Right lobe of liver (tissue), 6 donors: Measurements from ENCODE around the gene SPNS3. TPM values are rescaled to one million over a fixed set of nuclear protein-coding genes. Genes with fewer than 3 reads are reported as not detected.

Experiments used
- ATAC-seq, 4 donors: fragments of 200-7000 bp; cut with Tn5 transposase; one replicate each; pipeline ENCODE4 v1.9.1; 2020; ENCODE audit warnings: mild to moderate bottlenecking in 4 of 4, moderate library complexity in 4 of 4
- DNase-seq, 3 donors: peaks; one replicate each; pipeline ENCODE4 v3.0.0-alpha.2; 2020
- H3K27ac ChIP-seq, 3 donors: fragments of 200-600 bp; one replicate each; pipeline ENCODE4 v1.8.0; 2022
- H3K27me3 ChIP-seq, 2 donors: fragments of 200-600 bp; one replicate each; pipeline ENCODE4 v1.8.0; 2022
- H3K36me3 ChIP-seq, 4 donors: fragments of 200-600 bp; sonication (generic) in 1 of 4; one replicate each; pipeline versions ENCODE4 v1.5.1 to v1.8.0; 2017 to 2022; ENCODE audit warnings: control low read depth in 1 of 4
- H3K4me1 ChIP-seq, 4 donors: fragments of 200-600 bp; sonication (generic) in 1 of 4; one replicate each; pipeline versions ENCODE4 v1.5.1 to v1.8.0; 2017 to 2022; ENCODE audit warnings: control low read depth in 1 of 4
- H3K4me3 ChIP-seq, 3 donors: fragments of 200-600 bp; one replicate each; pipeline ENCODE4 v1.8.0; 2022
- H3K9me3 ChIP-seq, 4 donors: fragments of 200-600 bp; sonication (generic) in 1 of 4; one replicate each; pipeline versions ENCODE4 v1.5.1 to v1.8.0; 2017 to 2022; ENCODE audit warnings: control low read depth in 1 of 4
- POLR2A ChIP-seq: fragments of 450-650 bp; IDR thresholded peaks from one replicate; pipeline ENCODE4 v1.6.1; 2017; ENCODE audit warnings: antibody characterized with exemption, mild to moderate bottlenecking
- WGBS: methylation state at CpG from one replicate; pipeline ENCODE4 v1.1.6; 2018; ENCODE audit warnings: low coverage, low lambda C conversion rate; ENCODE audit not compliant: insufficient coverage; ENCODE audit errors: missing lambda C conversion rate; 5-methylcytosine and 5-hydroxymethylcytosine counted together
- intact Hi-C, 2 donors: fragments of 100-400 bp; cut with DNase I; formaldehyde crosslinking; loops; one replicate each; pipeline versions ENCODE4 v1.11.2 to v1.14.1; 2022
- total RNA-seq, 6 experiments: library from RNA; depleted of rRNA in 2 of 6; stranded (reverse); fragments of >200 nt in 2 of 6; fragmentation: NEBNext Ultra II Directional in 3 of 6; extraction: Animal tissue kit (Norgen Biotek cat#: 25700) in 3 of 6; gene quantifications; one replicate each; pipeline versions ENCODE4 v1.1.0 to v1.2.4, GENCODE V29; 2016 to 2023
- TF ChIP-seq, protein P1 (sequence below), 4 donors: fragments of 200-600 bp in 3 of 4; fragments of 450-650 bp in 1 of 4; IDR thresholded peaks; one replicate each; pipeline versions ENCODE4 v1.5.1 to v1.8.0; 2016 to 2022; ENCODE audit warnings: antibody characterized with exemption in 4 of 4, mild to moderate bottlenecking in 2 of 4
- donor health status: DM: no; HTN: yes; CAD: no.
- donor health status: DM: no; HTN: no; CAD: no.
- donor health status: DM: no; HTN: no; CAD: no.
- donor health status: DM: no; HTN: yes; CAD: no.
- donor health status: DM: no; HTN: yes; CAD: no.

SPNS3 gene
- total RNA-seq, 6 experiments from 2014 or later = not detected

DNA sequence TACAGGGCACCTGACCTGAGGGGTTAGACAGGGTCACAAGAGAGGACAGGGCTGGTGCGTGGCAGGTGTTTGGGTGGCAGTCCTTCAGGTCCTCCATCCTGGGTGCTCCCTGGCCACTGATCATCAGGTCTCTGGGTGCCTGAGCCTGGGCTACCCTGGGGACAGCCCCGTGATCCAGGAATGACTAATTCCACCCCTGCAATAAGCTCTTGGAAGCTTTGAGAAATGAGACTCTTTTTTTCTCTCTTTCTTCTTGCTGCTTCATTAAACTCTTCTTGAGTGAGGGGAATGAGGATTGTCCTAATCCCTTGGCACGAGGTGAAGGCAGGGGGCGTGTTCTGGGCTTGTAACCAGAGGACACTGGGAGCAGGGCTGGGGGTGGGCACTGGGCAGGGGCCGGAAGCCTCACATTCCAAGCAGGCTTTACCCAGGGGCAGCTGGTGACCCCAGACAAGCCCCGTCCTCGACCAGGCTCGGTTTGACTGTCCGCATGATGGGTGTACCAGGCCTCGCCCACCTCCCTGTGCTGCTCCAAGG, 43.6 kb downstream of the SPNS3 start:
- Histone ChIP-seq H3K36me3 (no peaks in the 10 kb centered on the region), H3K27me3 (no peaks in the 10 kb centered on the region), H3K4me1 (peaks cover 0 to 16% (median 0%) of the 10 kb centered on the region in 4 donors), H3K4me3 (no peak overlapping the region), H3K9me3 (no peaks in the 10 kb centered on the region), H3K27ac (no peak overlapping the region)
- TF ChIP-seq POLR2A = no peak
- TF ChIP-seq, protein P1, sequence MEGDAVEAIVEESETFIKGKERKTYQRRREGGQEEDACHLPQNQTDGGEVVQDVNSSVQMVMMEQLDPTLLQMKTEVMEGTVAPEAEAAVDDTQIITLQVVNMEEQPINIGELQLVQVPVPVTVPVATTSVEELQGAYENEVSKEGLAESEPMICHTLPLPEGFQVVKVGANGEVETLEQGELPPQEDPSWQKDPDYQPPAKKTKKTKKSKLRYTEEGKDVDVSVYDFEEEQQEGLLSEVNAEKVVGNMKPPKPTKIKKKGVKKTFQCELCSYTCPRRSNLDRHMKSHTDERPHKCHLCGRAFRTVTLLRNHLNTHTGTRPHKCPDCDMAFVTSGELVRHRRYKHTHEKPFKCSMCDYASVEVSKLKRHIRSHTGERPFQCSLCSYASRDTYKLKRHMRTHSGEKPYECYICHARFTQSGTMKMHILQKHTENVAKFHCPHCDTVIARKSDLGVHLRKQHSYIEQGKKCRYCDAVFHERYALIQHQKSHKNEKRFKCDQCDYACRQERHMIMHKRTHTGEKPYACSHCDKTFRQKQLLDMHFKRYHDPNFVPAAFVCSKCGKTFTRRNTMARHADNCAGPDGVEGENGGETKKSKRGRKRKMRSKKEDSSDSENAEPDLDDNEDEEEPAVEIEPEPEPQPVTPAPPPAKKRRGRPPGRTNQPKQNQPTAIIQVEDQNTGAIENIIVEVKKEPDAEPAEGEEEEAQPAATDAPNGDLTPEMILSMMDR (IDR thresholded peaks at IDR 0.05) = no peak
- ATAC-seq (no peak), DNase-seq (no peak)
- intact Hi-C loops = no loop called here
- 48% methylated on average over 2 of the region's 10 CpGs for WGBS

- Histone ChIP-seq H3K27ac (no peak overlapping the region), H3K4me3 (no peak overlapping the region), H3K4me1 (peaks cover 0 to 16% (median 0%) of the 10 kb centered on the region in 4 donors), H3K27me3 (no peaks in the 10 kb centered on the region), H3K9me3 (no peaks in the 10 kb centered on the region), H3K36me3 (no peaks in the 10 kb centered on the region)
- TF ChIP-seq, protein P1 (IDR thresholded peaks at IDR 0.05) = no peak
- TF ChIP-seq POLR2A = no peak
- DNase-seq (no peak), ATAC-seq (no peak)
- no CpG with 5 or more reads among the region's 11 CpGs for WGBS
- intact Hi-C loops = no loop called here
These were observed 44.6 kb downstream of the SPNS3 start for GRCh38 chr17:4478318-4478830.

DNA sequence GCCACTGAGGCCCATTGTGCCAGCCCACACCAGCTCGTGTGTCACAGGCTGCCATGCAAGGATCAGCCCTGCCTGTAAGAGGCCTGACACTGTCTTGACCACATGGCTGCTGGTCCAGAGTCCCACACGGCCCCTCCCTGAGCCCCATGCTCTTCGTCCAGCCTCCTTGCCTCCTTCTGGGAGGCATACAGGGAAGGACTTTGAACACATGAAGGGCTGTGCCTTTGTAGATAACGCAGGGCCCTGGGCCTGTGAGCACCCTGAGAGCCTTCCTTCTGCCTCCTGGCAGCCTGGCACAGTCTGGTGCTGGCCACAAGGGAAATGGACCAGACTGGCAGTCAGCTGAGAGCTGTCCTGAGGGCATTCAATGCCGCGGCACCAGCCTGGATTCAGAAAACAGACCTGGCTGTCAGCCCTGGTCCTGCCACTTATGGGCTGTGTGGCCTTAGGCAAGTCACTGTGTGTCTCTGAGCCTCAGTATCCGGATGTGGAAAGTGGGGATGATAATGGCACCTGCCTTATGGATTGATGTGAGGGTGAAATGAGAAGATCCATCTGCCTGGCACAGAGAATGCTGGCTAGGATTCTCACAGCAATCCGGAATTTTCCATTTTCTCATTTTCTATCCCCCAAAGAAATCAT, 45.7 kb downstream of the SPNS3 start:
- intact Hi-C loops = no loop called here
- Histone ChIP-seq H3K9me3 (no peaks in the 10 kb centered on the region), H3K4me3 (no peak overlapping the region), H3K27me3 (no peaks in the 10 kb centered on the region), H3K27ac (no peak overlapping the region), H3K36me3 (no peaks in the 10 kb centered on the region), H3K4me1 (peaks cover 0 to 11% (median 0%) of the 10 kb centered on the region in 4 donors)
- ATAC-seq (no peak), DNase-seq (no peak)
- TF ChIP-seq, protein P1 (IDR thresholded peaks at IDR 0.05) = no peak
- TF ChIP-seq POLR2A = no peak
- WGBS = 76% methylated on average over 3 of the region's 8 CpGs

DNA sequence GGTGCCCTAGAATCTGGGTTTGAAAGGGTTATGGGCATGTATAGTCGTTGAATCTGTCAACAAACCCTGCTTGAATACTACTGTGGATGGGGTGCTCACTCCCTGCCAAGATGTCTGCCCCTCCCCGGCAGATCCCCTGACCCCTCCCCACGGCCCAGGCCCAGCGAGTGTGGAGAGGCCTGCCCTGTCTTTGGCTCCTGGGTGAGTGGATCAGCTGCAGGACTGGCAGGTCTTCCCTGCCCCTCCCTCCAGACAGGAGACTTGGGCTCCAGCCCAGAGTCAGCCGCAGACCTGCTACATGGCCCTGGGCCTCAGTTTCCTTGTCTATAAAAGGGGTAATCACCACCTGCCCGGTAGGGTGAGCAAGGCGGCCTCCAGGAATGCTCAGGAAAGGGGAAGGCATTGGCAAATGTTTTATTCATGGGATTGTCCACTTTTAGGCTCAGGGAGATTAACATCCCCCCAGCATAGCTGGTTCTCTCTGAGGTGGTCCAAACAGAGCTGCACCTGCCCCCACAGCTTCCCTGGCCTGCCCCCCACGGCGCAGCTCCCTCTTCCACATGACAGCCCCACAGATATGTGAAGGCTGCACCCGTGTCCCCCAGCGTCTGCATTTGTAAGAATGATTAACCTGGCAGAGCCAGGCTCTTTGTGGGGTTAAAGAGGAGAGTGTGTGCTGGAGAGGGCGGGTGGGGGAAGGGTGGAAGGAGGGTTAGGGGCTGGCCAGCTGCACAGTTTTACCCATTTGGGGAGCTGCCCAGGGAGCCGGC, 46.4 kb downstream of the SPNS3 start:
- H3K27me3 ChIP-seq = no peaks in the 10 kb centered on the region
- 40% methylated on average over 6 of the region's 13 CpGs for WGBS
- H3K4me1 ChIP-seq = peaks cover 0 to 11% (median 0%) of the 10 kb centered on the region in 4 donors
- no peak overlapping the region for H3K27ac ChIP-seq
- DNase-seq (no peak), ATAC-seq (no peak)
- H3K4me3 ChIP-seq = no peak overlapping the region
- intact Hi-C loops = no loop called here
- TF ChIP-seq, protein P1 (IDR thresholded peaks at IDR 0.05) = no peak
- no peak for TF ChIP-seq POLR2A
- H3K36me3 ChIP-seq = no peaks in the 10 kb centered on the region
- H3K9me3 ChIP-seq = no peaks in the 10 kb centered on the region
